ENCODE data around the gene PPFIBP2.

Gene PPFIBP2

GRCh38 chr11:7528514-7529049 lies 14.8 kb downstream of the PPFIBP2 start:
- no peak for DNase-seq

- DNase-seq = no peak
Measured at GRCh38 chr11:7530013-7530640, 16.3 kb downstream of the PPFIBP2 start.

GRCh38 chr11:7531011-7531410 lies 17.2 kb downstream of the PPFIBP2 start:
- DNase-seq = no peak

GRCh38 chr11:7532405-7533145 lies 18.8 kb downstream of the PPFIBP2 start:
- no peak for DNase-seq

- DNase-seq = no peak
Measured at GRCh38 chr11:7533199-7534041, 19.6 kb downstream of the PPFIBP2 start.

GRCh38 chr11:7534042-7534378 lies 20.2 kb downstream of the PPFIBP2 start:
- DNase-seq = no peak

GRCh38 chr11:7536100-7536499 lies 22.3 kb downstream of the PPFIBP2 start:
- peak; percentile 2 for DNase-seq

- no peak for DNase-seq
Measured at GRCh38 chr11:7537265-7537664, 23.5 kb downstream of the PPFIBP2 start.

GRCh38 chr11:7538031-7538430 lies 24.2 kb downstream of the PPFIBP2 start:
- DNase-seq = no peak

GRCh38 chr11:7538466-7539454 lies 25.0 kb downstream of the PPFIBP2 start:
- no peak for DNase-seq

GRCh38 chr11:7540830-7541555 lies 27.2 kb downstream of the PPFIBP2 start:
- no peak for DNase-seq

- no peak for DNase-seq
Measured at GRCh38 chr11:7543302-7543701, 29.5 kb downstream of the PPFIBP2 start.

GRCh38 chr11:7544021-7544420 lies 30.2 kb downstream of the PPFIBP2 start:
- no peak for DNase-seq

- DNase-seq = no peak
Measured at GRCh38 chr11:7545611-7546010, 31.8 kb downstream of the PPFIBP2 start.

- DNase-seq = no peak
Measured at GRCh38 chr11:7546324-7546791, 32.6 kb downstream of the PPFIBP2 start.

- DNase-seq = no peak
Measured at GRCh38 chr11:7547687-7548086, 33.9 kb downstream of the PPFIBP2 start.

GRCh38 chr11:7548659-7549274 lies 35.0 kb downstream of the PPFIBP2 start:
- peak; percentile 22 for DNase-seq

- DNase-seq = no peak
Measured at GRCh38 chr11:7549681-7550080, 35.9 kb downstream of the PPFIBP2 start.

GRCh38 chr11:7551571-7551970 lies 37.8 kb downstream of the PPFIBP2 start:
- DNase-seq = no peak

GRCh38 chr11:7552666-7553065 lies 38.9 kb downstream of the PPFIBP2 start:
- no peak for DNase-seq
